ENCODE data around the gene SPTBN1.
A peak's percentile ranks its signal among the peaks of the same experiment; 100 is the strongest.
"Not testable (repeated sequence)": the region's sequence is repeated elsewhere in the genome, so short reads cannot be mapped to it uniquely, and the experiment has no call there.

Gene SPTBN1

DNA sequence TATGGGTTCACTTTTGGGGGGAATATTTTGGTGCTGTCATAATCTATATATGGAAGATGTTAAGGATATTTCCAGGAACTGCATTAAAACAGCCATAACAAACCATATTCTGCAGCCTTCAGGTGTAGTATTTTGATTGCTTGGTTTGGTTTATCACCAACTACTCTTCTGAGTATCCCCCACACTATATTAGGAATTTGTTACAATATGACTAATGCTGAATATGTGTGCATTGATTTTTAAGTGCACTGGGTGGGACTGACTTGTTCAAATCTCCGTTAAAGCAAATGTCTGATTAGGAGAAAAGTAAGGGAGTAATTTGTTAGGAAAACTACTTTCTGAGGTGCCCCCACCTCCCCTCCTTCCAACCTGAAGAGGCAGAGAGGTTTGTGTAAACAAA lies 47.7 kb downstream of the SPTBN1 start:
- DNase-seq (ENCODE audit: low read depth): no peak

DNA sequence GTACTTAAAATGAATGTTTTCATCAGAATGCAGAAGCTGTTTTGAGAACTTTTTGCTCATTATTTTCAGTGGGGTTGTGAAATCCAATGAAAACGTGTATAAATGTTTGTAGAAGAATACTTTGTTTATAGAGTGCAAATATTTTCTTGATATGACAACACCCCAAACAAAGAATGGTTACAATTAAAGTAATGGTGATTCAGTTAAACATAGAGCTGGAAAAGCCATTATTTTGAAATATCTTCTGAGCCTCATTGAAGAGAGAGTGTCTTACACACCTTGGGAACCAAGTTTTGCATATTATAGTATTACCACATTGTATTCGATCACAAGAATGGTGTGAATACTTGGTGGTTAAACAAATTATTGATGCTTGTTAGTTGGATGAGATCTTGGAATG lies 48.7 kb downstream of the SPTBN1 start:
- DNase-seq (ENCODE audit: low read depth): no peak

DNA sequence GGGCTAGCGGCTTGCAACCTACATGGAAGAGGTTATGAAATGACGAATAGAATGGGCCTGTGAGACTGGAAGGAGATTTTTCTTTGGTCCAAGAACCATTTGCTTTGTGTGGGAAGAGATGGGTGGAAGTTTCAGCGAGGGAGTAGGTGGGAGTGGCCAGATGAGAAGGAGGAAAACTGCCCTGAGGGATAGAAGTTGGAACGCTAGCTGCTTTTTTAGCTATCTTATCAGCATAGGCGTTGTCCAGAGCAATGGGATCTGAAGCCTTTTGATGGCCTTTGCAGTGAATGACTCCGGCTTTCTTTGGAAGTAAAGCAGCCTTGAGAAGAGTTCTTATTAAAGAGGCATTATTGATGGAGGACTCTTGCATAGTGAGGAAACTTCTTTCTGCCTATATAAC lies 52.4 kb downstream of the SPTBN1 start:
- no peak for DNase-seq (ENCODE audit: low read depth)

DNA sequence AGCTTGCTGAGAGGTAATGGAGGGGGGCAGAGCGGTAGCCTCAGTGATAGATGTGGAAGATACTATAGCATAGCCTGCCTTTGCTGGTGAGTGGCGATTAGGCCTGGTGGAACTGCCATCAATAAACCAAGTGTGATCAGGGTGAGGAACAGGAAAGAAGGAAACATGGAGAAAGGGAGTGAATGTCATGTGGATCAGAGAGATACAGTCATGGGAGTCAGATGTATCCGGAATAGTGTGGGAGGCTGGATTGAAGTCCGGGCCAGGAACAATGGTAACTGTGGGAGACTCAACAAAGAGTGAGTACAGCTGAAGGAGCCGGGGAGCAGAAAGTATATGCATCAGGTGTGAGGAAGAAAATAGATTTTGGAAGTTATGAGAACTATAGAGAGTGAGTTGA lies 52.9 kb downstream of the SPTBN1 start:
- DNase-seq (ENCODE audit: low read depth): not testable (repeated sequence)

DNA sequence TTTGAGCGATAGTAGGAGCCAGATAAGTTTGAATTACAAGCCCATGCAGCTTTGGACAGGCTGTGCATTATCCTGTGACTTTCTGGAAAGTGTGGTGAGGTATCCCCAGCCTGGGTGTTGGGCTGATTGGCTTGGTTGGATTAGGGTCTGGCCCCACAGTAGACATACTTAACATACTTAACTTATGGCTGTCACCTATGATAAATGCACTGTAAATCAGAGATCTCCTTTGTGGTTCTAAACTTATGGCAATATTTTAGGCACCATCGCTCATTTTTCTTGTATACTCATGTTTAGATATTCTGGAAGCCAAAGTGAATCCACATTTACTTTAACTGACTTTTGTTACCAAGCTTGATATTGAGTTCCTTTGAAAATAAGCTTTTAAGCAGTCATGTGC lies 54.8 kb downstream of the SPTBN1 start:
- no peak for DNase-seq (ENCODE audit: low read depth)

DNA sequence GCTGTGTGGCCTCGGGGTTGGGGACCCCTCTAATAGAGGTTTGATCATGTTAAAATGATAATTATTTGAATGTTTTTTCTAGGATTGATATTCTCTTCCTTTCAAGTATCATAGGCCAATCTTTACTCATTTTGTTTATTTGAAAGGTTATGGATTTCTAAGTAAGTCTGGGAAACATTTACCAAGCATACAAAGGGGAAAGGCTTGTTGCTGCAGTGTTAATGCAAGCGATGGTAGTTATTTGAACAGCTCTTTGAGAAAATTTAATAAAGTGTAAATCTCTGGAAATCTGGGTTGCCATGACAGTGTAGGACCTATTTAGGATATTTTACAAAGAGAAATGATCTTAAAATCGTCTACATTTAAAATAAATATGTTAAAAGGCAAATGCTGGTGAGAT lies 56.1 kb downstream of the SPTBN1 start:
- no peak for DNase-seq (ENCODE audit: low read depth)

DNA sequence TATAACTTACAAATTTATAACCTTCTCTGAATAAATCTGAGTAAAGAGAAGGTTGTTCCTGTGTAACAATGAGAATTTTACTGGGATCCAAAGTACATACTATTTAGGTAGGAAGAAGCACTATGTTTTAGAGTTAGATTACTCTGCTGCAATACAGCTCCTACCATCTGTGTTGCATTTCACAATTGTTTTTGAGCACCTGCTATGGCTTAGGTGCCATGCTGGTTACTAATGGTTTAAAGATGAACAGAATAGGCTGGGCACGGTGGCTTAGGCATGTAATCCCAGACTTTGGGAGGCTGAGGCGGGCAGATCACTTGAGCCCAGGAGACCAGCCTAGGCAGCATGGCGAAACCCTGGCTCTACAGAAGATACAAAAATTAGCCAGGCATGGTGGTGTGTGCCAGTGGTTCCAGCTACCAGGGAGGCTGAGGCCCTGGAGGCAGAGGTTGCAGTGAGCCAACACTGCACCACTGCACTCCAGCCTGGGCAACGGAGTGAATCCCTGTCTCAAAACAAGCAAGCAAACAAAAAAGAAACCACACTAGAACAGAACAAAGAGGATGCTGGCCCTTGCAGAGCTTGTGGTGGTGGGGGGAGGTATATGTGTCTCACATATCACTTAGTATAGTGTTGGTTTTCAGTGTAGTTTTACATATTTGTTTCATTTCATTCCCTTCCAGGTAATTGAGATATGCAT lies 56.7 kb downstream of the SPTBN1 start:
- no peak for DNase-seq (ENCODE audit: low read depth)

DNA sequence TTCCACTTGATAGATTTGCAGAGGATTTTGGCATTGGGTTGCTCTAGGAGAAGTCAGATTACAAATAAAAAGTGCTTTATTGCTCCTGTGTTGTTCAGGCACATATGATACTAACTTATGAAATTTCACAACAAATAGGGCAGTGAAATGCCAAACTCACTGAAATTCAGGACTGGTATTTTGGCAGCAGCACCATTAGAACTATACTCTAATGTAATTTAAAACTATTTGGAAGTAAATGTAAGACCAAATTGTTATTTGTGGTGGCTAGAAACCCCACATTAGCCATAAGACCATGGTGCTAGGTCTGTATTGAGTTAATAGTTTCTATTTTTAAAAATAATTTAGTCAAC lies 57.2 kb downstream of the SPTBN1 start:
- DNase-seq (ENCODE audit: low read depth): no peak

DNA sequence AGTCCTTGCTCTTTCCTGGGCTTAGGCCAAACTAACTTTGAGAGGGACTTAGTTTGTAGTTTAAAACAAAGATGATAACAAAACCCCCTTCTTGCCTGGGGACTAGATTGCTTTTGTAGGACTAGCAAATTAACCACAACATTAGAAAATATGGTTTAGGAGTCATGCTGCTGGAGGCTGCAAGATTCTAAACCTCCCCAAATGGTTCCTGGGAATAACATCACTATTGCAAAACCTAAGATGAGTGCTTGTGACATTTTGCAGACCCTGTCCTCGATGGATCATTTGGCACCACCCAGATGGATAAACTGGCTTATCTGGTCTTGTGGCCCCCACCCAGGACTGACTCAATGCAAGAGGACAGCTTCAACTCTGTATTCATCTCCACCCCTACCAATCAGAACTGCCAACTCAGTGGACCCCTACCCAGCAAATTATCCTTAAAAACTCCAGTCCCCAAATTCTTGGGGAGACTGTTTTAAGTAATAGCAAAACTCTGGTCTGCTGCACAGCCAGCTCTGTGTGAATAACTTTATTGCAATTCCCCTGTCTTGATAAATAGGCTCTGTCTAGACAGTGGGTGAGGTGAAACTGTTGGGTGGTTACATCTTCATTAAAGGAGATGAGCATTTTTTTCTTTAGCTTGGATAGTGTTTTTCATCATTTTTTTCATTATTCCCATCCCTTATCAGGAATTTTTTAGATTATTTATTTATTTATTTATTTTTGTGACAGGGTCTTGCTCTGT lies 58.9 kb downstream of the SPTBN1 start:
- DNase-seq (ENCODE audit: low read depth): no peak

DNA sequence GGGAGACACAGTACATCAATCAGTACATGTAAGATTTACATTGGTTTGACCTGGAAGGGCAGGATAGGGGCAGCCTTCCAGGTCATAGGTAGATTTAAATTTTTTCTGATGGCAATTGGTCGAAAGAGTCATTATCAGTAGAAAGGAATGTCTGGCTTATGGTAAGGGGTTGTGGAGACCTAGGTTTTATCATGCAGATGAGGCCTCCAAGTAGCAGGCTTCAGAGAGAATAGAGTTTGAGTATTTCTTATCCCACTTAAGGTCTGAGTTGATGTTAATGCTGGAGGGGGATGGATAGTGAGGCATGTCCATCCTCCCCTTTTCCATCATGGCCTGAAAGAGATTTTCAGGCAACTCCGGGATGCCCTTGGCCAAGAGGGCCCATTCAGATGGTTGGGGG lies 60.7 kb downstream of the SPTBN1 start:
- DNase-seq (ENCODE audit: low read depth): no peak

DNA sequence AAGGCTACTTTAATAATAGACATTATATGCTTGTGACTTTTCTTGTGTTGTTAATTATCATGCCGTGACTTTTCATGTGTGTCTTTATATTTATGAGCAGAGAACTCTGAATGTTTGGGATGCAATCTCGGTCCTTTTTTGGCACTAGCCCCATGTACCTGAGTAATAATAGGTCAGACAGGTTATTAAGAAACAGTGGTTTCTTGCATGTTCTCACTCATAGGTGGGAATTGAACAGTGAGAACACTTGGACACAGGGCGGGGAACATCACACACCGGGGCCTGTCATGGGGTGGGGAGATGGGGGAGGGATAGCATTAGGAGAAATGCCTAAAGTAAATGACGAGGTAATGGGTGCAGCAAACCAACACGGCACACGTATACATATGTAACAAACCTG lies 61.9 kb downstream of the SPTBN1 start:
- DNase-seq (ENCODE audit: low read depth): not testable (repeated sequence)

DNA sequence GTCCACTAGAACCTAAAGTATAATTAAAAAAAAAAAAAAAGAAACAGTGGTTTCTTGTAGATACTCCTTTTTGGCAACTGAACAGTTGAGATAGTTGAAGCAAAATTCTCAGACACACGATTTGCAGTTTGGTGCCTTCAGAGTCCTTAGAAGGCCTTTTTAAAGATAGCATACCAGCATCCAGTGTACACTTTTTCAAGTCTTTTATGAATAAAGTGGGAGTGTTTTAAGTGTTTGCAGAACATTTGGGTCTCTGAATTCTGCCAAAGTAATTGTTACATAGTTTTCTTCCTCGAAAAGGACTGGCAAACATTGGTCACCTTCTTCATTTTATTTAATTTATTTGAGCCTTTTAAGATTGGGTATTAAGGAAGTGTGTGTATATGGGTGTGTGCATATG lies 62.3 kb downstream of the SPTBN1 start:
- no peak for DNase-seq (ENCODE audit: low read depth)

DNA sequence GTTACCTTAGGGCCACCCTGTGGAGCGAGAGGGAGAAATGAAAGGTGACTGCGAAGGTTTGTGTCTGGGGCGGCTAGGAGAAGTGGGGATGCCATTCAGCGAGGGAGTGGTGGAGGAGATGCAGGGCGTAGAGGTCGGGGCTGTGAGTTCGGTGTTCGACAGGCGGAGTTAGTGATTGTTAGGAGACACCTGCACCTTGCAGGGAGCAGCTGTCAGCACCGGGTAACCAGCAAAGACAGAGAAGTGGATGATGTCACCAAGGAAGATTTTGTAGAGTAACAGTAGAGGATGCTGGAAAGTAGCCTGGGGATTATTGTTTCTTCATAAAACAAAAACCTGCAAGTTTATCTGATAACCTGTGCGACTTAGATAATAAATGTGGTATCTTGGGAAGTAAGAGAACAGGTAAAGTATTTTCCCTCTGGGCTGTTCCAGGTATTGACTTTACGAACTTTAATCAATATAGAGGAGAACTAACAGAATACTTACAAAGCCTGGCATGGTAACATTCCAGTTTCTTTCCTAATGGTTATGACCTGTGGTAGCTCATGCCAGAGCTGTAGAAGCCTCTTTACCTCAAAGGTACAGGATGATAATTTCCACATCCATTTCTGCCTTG lies 63.8 kb downstream of the SPTBN1 start:
- DNase-seq (ENCODE audit: low read depth): no peak

DNA sequence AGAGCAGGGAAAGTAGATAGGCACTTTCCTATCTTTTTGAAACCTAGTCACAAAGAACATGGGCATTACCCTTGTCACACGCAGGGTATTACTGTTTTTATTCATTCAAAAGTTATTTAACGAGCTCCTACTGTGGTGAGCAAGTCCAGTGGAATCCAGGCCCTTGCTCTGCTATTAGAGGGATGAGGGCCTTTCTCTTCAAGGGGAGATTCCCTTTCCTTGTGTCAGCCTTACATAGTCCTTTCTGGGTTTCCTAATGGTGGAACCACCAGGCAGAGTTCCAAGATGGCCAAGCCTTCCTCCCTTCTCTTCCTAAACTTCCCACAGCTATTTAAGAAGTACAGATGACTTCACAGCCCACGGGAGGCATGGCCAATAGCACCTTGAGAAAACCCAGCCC lies 64.6 kb downstream of the SPTBN1 start:
- DNase-seq (ENCODE audit: low read depth): no peak

DNA sequence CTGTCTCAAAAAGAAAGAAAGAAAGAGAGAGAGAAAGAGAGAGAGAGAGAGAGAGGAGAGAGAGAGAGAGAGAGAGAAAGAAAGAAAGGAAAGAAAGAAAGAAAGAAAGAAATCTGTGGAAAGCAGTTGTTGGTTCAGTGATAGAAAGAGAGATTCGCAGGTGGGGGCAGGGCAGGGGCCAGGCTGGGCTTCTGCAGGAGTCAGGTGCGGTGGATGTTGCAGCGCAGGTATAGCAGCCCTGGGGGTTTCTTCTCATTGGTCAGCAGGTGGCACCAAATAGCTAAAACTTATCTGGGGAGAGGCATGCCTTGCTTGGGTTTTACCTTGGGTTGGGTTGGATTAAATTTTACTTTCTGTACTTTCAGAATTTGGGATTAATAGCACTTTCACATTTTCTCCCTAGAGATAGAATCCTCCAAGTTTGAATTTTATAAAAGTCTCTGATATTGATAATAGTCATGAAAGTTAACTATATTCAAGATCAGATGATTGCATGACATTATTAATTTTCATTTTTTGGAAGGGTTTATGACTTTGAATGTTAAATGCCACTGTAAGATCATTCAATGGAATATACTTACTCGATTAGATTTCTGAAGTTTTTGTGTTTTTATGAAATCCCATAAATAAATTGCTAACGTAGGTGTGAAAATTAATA lies 66.6 kb downstream of the SPTBN1 start:
- peak; percentile 33 for DNase-seq (ENCODE audit: low read depth)

DNA sequence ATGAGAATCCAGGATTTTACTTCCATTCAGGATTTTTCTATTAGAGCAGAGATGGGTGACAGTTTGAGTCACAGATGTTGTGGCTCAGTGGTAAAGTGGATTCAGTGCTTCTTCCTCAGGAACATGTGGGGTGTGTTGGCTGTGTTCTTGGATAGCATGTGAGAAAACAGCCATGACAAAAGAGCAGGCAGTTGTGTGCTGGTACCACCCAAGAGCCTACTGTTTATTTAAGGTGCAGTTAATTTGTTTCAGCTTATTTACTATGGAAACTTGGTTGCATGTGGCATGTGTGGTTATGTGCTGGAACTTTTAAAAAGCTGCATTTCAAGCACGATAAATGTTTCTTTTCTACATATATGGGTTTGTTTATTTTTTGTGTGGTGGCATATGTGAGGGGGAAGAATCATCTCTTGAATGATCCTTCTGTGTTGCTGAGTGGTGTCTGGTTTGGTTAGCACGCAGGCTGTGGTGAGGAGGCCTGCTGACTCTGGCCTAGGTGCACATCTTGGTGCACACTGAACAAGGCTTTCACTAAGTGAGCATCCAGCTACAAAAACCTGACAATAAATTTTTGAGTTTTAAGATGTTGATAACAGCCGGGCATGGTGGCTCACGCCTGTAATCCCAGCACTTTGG lies 67.3 kb downstream of the SPTBN1 start:
- no peak for DNase-seq (ENCODE audit: low read depth)

DNA sequence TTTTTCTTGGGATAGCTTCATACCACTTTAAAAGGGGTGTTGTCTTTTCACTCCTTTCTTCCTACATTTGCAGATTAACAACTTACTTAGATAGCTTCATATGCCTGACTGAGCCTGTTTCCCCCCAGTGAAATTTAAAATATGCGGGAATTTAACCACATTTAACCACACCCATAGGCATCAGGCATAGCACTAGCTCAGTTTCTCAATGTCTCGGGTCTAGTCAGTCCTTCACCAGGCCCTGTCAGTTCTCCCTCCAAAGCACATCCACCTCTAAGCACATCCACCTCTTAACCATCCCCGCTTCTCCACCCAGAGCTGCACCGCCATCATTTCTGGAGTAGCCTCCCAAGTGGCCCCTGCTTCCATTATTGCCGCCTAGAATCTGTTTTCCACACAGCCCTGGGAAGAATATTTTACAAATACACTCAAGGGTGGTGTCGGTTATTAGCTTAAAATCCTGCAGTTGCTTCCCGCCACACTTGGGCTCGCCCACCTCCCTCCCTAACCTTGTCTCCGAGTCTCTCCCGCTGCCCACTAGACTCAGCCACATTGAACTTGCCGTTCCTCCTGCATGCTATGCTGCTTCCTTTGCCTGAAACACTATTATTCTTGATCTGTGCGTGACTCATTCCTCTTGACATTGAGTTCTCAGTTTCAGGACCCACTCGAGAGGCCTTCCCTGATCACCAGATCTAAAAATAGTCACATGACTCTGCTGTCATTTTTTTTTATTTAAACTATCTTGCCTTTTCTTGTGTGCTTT lies 68.3 kb downstream of the SPTBN1 start:
- DNase-seq (ENCODE audit: low read depth): peak; percentile 6

DNA sequence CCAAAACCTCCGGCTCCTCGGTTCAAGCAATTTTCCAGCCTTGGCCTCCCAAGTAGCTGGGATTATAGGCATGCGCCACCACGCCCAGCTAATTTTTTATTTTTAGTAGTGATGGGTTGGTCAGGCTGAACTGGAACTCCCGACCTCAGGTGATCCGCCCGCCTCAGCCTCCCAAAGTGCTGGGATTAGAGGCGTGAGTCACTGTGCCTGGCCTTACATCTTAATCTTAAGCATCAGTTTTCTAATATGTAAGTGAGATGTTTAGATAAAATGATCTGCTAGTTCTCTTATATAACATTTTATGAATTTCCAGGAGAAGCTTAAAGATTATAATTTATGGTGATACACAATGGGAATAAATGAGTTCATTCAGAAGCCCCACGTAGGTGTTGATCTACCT lies 69.2 kb downstream of the SPTBN1 start:
- no peak for DNase-seq (ENCODE audit: low read depth)

DNA sequence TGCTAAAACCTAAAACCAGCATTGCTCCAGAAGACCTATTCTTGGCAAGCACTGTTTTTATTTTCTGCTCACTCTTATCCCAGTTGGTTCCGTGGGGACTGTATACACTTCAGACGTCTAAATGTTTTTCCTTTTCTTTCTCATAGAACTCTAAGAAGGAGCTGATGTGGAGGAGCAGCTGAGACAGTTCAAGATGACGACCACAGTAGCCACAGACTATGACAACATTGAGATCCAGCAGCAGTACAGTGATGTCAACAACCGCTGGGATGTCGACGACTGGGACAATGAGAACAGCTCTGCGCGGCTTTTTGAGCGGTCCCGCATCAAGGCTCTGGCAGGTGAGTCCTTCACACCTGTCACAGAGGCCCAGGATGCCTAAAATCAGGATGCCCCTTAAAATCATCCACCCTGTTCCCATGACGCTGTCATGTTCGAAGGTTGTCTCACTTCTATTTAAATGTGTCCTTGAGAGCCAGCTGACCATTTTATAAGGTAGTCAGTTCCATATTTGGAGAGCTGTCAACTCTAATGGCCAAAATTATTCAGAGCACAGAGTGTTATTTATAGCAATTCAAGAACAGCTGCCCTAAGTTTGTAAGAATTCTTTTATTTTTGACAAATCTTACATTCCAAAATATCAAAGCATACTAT lies 70.2 kb downstream of the SPTBN1 start:
- DNase-seq (ENCODE audit: low read depth): no peak

DNA sequence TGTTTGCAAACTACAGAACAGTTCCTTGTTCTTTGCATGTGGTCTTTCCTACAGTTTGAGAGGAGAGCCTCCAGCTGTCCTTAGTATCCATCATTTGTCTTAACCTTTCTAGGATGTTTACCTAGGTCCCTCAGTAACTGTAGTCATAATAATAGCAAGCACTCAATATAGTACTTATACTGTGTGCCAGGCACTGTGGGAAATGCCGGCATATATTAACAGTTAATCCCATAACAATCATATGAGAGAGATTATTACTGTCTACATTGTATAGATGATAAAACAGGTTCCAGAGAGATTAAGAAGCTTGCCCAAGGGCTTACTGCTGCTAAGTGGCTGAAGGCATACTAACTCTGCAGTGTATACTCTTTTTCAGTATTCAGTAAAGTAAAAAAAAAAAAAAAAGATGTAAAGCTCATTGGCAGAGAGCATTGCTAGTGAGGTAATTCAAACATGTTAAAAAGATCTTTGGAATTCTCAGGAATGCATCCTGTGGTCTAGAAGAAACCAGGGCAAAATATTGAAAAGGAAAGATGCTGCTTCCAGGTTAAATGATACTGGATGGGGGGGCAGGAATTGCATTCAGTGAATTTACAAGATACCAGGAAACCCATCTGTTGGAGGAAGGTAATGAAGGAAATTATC lies 72.3 kb downstream of the SPTBN1 start:
- no peak for DNase-seq (ENCODE audit: low read depth)

DNA sequence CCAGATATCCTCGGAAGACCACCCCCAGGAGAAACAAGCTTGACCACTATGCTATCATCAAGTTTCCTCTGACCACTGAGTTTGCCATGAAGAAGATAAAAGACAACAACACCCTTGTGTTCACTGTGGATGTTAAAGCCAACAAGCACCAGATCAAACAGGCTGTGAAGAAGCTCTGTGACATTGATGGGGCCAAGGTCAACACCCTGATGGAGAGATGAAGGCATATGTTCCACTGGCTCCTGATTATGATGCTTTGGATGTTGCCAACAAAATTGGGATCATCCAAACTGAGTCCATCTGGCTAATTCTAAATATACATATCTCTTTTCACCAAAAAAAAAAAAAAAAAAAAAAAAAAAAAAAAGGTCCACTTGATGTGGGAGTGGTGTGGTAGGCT lies 73.4 kb downstream of the SPTBN1 start:
- DNase-seq (ENCODE audit: low read depth): not testable (repeated sequence)
